ENCODE measurements around the gene PPM1D. TPM values are rescaled to one million over a fixed set of nuclear protein-coding genes. Genes with fewer than 3 reads are reported as not detected.
A peak's percentile ranks its signal among the peaks of the same experiment; 100 is the strongest.
"Not testable (repeated sequence)": the region's sequence is repeated elsewhere in the genome, so short reads cannot be mapped to it uniquely, and the experiment has no call there.

PPM1D gene
- total RNA-seq = 9.5 TPM

DNA sequence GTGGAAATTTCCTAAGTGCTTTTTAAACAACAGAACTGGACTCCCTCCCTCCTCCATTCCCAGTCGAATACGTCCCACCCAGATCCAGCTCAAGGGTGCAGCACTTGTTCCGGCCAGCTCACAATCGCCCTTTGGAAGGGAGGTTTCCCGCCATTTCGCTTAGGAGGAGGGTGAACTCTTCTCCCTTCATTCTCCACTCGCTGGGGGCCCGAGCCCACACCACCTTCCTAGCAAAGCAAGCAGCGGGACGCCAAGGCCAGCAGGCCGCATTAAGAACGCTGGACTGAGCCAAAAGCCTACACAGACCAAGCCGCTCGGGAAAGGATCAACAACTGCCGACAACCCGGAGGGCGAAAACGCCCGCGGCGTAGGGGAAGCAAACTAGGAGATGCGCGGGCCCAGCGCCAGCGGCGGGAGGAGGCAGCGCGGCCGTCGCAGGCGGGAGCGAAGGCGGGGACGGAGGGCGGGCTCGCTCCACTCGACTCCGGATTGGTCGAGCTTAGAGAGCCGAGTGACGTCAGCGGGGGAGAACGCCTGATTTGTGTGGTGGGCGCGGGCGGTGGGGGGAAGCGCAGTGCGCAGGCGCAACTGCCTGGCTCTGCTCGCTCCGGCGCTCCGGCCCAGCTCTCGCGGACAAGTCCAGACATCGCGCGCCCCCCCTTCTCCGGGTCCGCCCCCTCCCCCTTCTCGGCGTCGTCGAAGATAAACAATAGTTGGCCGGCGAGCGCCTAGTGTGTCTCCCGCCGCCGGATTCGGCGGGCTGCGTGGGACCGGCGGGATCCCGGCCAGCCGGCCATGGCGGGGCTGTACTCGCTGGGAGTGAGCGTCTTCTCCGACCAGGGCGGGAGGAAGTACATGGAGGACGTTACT, at the start of gene PPM1D:
Gene PPM1D (plus strand): TSS at position 574 of the 870 bp plus-strand sequence. CDS start 222 bp downstream, at position 796.
- ATAC-seq = peak; percentile 99

DNA sequence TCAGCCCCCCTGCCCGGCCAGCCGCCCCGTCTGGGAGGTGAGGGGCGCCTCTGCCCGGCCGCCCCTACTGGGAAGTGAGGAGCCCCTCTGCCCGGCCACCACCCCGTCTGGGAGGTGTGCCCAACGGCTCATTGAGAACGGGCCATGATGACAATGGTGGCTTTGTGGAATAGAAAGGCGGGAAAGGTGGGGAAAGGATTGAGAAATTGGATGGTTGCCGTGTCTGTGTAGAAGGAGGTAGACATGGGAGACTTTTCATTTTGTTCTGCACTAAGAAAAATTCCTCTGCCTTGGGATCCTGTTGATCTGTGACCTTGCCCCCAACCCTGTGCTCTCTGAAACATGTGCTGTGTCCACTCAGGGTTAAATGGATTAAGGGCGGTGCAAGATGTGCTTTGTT, 47.7 kb upstream of the PPM1D start:
- ATAC-seq = not testable (repeated sequence)

DNA sequence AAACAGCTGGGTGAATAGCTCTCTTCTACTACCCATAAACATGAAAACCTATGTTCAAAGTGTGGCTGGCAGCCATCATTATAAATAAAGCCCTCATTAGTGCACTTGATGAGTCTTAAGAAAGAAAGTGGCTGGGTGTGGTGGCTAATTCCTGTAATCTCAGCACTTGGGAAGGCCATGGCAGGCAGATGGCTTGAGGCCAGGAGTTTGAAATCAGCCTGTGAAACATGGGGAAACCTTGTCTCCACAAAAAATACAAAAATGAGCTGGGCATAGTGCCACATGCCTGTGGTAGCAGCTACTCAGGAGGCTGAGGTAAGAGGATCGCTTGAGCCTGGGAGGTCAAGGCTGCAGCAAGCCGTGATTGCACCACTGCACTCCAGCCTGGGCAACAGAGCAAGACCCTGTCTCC, 45.6 kb upstream of the PPM1D start:
- ATAC-seq = no peak

DNA sequence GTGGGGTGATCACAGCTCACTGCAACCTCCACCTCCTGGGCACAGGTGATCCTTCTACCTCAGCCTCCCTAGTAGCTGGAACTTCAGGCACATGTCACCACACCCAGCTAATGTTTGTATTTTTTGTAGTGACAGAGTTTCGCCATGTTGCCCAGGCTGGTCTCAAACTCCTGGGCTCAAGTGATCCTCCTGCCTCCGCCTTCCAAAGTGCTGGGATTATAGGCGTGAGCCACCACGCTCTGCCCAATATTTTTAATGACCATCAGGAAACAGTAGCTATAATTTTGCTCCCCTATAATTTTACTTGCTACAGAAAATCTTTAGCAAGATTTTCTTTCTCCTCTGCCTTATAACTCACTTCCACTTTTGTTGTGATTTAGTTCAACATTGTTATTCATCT, 44.2 kb upstream of the PPM1D start:
- no peak for ATAC-seq

DNA sequence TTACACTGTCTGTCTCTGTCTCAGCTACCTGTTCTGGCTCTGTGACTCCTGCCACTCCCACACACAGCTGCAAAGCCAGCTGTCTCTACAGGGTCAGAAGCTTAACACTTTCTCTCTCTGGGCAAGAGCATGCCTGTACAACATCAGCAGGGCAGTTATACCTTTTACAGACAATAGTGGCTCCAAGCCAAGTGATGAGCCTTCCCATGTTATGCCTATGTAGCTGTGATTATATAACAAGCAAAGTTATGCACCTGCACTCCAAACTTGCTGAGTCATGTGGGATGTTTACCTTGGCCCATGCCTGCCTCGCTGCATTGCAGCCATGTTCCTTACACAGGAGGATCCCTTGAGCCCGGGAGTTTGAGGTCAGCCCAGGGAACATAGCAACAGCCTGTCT, 42.2 kb upstream of the PPM1D start:
- peak; percentile 52 for ATAC-seq

DNA sequence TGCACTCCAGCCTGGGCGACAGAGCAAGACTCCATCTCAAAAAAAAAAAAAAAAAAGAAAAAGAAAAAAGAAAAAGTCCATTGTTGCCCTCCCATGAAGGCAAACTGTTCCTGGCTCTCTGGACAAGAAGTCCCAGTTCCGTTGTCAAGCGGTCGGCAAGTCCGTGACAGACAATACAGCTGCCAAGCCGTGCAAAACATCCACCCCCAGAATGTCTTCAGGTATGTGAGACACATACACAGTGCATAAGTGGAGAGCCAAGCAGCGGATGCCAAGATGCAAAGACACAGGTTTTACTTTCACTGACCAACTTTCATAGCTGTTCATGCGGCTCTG, 40.4 kb upstream of the PPM1D start:
- ATAC-seq = no peak

DNA sequence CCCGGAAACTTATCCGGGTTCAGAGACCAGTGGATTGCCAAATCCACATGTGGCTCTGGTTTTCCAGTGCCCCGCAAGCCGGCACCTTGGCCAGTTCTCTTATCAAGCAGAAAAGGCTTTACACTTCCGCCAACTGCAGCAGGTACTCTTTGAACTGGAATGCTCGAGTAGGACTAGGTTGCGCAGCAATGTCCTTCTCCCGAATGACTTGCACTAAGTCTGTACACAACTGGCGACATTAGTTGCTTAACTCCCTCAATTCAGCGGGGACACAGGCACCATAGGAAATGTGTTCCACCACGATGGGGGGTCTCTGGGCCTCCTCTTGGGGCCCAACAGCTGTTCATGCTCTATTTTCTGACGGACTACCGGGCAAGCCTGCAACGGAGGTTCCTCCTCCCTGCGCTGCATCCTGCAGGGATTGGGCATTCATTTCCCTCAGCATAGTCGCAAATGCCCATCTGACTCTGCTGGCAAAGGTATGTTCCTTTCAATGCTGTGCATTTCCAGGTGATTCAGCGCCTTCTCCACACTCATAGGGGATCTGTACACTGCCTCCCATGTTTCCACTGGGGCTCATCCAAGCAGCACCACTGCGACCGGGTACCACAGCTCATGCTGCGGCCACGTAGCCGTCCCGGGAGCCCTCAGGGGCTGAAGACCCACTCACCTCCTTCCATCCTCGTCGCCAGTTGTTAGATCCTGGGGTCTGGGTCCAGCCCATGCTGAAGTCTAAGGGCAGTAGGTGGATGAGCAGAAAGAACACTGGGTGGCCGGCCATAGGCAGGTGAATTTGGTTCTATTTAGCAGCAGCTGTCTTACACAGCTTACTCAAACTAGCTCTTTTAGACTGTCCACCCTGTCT, 39.8 kb upstream of the PPM1D start:
- ATAC-seq = no peak

DNA sequence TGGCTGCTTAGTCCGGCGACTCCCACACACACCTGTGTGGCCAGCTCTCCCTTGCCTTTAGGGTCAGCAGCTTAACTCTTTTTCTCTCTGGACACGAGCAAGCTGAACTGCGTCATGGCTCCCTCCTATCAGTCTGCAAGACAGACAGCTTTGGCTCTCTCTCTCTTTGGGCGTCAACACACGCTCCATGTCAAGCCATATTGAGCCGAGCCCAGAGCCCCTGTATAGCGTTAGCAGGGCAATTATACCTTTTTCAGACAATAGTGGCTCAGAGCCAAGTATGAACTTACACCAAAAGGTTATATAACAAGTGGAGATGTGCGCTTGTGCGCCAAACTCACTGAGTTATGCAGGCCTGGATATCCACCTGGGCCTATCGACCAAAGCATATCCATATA, 39.1 kb upstream of the PPM1D start:
- ATAC-seq = no peak

DNA sequence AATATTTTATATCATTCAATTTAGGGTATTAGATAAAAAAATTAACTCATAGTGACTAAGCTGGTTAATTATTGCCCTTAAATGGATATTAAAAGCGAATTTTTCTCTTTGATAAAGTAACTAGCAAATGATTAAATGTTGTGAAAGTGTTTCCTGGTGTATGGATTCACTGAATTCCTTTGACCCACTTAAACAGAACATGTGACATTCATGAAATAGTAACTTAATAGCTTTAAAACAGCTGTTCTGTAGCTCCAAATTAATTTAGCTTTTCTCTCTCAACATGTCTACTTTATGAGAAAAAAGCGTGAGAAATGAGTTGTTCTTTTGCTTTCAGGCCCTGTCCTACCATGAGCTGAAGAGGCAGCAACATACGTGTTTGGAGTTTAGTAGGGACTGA, 37.6 kb upstream of the PPM1D start:
- no peak for ATAC-seq

DNA sequence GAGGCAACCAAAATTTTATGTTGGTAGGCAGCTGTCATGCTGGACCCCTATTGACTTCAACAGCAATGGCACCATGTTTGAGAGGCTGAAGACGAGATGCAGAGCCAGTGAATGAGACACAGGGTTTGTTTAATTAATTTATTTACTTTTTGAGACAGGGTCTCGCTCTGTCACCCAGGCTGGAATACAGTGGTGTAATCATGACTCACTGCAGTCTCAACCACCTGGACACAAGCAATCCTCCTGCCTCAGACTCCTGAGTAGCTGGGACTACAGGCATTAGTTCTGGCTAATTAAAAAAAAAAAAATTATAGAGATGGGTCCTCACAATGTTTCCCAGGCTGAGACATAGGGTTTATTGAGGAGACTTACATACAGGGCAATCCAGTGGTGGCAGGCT, 36.2 kb upstream of the PPM1D start:
- no peak for ATAC-seq

DNA sequence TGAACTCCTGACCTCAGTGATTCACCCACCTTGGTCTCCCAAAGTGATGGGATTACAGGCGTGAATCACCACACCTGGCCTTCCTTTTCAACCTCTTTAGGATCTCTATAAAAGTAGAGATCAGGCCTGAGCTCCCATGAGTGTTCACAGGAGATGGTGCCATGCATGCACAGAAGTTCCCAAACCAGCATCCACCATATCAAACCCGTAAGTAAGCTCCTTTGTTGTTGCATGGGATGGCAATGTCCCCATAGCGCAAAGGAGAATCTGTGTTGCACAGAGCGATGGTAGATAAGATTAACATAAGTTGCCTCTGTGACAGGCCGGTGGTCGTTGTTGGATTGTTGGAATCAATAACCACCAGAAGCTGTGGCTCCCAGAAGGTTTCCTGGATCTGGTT, 34.8 kb upstream of the PPM1D start:
- ATAC-seq = no peak

DNA sequence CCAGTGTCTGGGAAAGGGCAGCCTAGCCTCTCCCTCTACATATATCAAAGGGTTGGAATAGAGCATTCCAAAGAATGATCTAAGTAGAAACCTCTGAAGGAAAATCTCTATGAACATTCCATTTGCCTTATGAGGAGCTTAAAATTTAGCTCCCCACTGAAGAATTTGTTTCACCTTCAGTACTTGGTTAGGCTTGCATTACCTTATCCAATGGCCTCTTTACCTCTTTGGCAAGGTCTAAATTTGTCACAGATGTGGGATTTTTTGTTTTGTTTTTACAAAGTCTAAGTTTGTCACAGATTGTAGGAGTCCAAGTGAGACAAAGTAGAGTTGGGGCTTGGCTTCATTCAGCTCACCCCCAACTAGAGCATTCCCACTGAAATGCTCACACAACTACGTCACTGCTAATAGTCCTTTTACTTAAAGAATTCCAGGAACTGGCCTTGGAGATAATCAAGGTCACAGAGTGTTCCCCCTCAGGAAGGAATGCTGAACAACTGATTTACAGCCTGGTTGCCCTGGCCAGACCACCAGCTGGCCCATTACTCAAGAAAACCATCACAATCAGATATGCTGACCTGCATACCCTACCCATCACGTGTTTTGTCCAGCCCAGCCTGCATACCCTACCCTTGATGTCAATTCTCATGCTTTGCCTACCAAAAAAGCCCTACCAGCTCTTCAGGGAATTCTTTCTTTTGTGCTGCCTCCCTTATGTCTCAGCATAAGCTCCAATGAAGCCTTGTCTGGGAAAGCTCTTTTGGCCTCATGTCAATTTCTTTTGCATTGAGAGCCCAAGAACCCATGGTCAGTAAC, 26.5 kb upstream of the PPM1D start:
- ATAC-seq = peak; percentile 26

DNA sequence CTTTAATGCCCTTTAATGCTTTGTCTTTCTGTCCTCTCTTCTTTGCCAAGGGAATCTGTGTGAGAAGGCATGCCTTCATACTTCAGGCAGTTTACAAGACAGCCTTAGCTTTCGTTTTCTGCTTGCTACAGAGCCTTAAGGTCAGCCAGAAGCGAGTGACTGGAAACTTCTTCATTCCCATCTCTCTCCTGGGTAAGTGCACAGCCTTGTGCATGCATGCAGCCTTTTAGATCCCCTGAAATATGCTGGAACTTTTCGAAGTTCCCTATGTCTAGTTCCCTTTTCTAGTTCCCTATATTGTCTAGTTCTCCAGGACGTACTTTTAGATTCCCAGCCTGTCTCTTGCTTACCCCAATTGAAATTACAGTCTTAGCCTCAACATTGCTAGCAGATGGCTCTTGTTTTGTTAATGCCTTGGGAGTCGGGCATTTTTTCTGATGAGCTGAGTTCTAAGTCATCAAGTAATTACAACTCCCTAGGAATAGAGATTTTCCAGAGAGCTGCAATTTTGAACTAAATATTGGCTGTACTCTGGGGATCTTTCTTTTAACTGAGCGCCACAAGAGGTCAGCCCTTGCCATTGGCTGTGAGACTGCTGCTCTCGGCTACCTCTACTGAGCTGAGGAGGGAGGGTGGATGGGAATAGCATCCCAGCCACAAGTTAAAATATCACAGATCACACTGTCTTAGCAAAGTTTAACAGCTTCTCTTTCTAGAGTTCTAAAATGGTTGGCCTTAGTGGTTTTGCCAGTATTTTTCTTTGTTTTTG, 22.7 kb upstream of the PPM1D start:
- ATAC-seq = peak; percentile 52

DNA sequence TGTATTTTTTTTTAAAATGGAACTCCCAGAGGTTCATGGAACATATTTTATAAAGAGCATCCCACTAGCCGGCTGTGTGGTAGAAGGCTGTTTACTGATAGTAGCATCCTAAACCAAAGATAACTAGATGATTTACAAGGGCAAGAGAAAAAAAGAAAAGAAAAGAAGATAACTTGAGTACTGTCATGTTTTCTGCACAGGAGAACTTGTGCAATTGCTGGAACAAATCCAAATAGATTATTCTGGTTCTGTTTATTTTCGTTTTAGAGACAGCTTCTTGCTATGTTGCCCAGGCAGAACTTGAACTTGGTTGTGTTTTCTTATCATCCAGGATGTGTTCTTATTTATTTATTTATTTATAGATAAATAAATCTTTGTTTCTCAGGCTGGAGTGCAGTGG, 20.9 kb upstream of the PPM1D start:
- no peak for ATAC-seq

DNA sequence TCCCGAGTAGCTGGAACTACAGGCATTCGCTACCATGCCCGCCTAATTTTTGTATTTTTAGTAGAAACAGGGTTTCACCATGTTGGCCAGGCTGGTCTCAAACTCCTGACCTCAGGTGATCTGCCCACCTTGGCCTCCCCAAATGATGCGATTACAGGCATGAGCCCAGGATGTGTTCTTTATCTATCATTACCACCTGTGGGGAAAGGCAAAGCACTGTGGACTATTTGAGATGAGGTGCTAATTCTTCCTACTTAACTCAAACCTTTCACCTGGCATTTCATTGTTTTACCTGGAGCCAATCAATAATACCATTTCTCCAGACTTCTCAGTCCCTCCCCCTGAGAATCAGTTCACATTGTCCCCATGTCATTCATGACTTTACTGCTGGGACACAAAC, 20.4 kb upstream of the PPM1D start:
- ATAC-seq = no peak

DNA sequence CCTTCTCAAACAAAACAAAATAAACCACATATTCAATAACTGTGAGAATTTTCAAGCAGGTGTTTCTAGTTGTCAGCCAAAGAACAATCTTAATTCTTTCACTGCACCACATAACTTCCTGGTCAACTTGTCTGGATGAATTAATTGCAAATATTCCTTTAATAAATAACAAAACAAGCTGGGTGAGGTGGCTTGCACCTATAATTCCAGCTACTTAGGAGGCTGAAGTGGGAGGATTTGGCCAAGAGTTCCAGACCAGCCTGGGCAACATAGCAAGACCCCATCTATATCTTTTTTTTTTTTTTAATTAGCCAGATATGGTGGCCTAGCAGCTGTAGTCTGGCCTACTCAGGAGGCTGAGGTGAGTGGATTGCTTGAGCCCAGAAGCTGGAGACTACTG, 17.0 kb upstream of the PPM1D start:
- ATAC-seq = peak; percentile 25

DNA sequence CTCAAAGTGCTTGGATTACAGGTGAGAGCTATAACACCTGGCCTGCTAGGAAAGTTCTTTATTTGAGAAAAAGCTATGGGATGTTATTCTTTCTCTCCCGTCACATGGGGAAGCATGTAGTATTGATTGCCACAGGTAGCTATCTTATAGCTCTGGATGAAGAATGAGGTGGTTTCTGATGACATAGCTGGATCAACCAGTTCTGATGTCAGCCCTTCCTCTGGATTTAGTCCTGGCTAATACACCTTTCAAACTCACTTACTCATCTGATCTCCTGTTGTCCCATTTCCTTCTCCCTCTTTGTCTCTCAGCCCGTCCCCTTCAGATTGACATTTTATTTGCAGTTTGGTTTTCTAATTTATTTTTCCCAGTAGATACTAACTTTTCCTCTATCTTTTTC, 14.1 kb upstream of the PPM1D start:
- peak; percentile 90 for ATAC-seq

DNA sequence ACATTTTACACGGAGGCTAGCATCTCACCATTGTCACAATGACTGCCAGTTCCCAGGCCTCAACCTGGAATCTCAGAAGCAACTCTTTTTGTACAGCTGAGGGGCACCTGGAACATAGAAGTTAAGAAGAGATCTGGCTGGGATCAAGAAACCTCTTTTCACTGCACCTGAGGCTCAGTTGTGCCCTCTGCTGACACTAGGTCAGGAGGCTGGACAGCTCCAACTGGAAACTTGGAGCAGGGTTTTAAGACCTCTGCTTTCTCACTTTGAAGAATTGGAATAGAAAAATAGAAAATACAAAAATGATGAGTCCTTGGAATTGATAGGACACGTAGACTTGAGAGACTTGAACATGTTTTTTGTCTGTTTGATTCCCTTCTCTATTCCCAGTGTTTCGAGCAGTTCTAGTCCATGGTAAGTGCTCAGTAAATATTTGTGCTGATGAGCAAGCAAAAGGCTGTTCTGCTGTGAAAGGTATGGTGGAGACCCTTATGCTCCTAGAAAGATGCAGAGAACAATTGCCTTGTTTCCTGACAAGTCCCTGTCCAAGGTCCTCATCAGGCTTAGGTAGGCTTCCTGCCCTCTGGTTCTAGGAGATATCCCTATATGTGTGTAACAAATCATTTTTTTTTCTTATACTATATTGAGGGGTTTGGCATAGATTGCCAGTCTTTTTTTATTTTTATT, 13.6 kb upstream of the PPM1D start:
- peak; percentile 48 for ATAC-seq

DNA sequence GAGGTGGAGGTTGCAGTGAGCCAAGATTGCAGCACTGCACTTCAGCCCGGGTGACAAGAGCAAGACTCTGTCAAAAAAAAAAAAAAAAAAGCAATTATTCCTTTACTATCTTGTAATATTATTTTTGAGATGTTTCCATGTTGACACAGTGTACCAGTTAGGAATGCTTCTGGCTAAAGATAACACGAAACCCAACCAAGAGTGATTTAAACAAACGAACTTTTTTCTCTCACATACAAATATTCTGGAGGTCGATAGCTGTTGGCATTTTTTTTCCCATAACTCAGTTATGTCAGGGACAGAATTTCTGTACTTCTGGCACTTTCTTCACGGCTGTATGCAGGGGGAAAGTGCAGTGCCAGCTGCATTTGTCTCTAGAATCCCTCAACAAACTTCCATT, 9.9 kb upstream of the PPM1D start:
- ATAC-seq = no peak

DNA sequence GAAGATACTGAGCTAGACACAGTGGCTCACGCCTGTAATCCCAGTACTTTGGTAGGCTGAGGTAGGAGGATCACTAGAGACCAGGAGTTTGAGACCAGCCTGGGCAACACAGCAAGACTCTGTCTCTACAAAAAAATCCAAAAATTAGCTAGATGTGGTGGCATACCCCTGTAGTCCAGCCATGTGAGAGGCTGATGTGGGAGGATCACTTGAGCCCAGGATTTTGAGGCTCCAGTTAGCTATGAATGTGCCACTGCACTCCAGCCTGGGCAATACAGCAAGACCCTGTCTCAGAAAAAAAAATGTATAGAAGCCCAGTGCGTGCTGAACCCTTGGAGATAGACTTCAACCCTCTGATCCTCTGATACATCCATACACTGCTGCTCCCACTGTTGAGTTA, 7.2 kb upstream of the PPM1D start:
- peak; percentile 23 for ATAC-seq

DNA sequence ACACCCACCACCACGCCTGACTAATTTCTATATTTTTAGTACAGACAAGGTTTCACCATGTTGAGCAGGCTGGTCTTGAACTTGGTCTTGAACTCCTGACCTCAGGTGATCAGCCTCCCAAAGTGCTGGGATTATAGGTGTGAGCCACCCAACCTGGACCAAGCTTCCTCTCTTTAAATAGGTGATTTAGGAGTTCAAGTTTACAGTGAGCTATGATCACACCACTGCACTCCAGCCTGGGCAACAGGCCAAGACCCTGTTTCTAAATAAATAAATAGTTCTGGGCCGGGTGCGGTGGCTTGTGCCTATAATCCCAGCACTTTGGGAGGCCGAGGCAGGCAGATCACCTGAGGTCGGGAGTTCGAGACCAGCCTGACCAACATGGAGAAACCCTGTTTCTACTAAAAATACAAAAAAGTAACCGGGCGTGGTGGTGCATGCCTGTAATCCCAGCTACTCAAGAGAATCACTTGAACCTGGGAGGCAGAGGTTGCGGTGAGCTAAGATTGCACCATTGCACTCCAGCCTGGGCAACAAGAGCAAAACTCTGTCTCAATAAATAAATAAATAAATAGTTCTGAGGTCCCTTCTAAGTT, 6.5 kb upstream of the PPM1D start:
- ATAC-seq = not testable (repeated sequence)
